ENCODE data around the gene HBE1. TPM values are rescaled to one million over a fixed set of nuclear protein-coding genes. Genes with fewer than 3 reads are reported as not detected.

The HBE1 gene
- total and polyA plus RNA-seq, 2 of the 8 experiments (the other 6 are each of a cell fraction or from before 2014, with no cell fraction given): 0.39 TPM; not detected in 1

DNA sequence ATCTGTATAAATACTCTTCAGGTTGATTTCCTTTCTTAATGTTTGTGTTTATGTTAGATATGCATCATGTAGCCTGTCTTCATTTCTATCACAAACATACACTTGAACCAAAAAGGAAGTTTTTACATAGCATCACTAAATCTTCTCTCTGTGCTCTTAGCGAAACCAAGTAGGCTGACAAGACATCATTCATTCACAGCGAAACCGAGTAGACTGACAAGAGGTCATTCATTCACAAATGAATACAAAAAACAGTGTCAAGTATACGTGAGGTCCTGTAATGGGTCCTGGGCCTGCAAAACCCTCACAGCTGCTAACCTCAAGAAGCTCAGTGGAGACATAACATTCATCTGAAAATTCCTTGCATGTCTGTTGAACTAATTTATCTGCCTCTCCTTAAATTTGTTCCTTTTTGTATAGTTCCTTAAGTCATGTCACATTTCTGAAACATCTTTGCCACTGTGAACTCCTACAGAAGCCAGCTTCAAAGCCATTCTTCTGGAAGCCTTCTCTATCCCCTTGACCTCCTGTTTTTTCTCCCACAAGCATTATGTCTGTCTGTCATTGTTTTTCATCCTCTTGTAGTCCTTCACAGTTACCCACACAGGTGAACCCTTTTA is 9.8 kb upstream of the HBE1 start:
- H3K4ac ChIP-seq (replicated peaks; ENCODE audit: insufficient read length, low read depth, low read length): no peak overlapping the region
- H3K9me3 ChIP-seq (ENCODE audit: insufficient read depth in 2 of 2, low read depth in 1 of 2, low read length in 1 of 2): no peaks in the 10 kb centered on the region
- no peak overlapping the region for H3K18ac ChIP-seq (ENCODE audit: extremely low read depth, low read length)
- FAIRE-seq (no peak), DNase-seq (ENCODE audit: low read depth in 1 of 2, low spot score in 2 of 2) (no peak)
- H4K91ac ChIP-seq (replicated peaks; ENCODE audit: insufficient read length, low read length): no peak overlapping the region
- no peaks in the 10 kb centered on the region; the same call in 1 of the 2 replicates for H3K23me2 ChIP-seq (ENCODE audit: low read depth, low read length)
- H4K20me1 ChIP-seq (replicated peaks in 1 of 2; ENCODE audit: control insufficient read depth in 1 of 2, insufficient read depth in 2 of 2, low read length in 2 of 2): no peaks in the 10 kb centered on the region
- 0 out of 2 replicates have a peak, but pooled peaks cover 2% of the 10 kb centered on the region for H3K79me1 ChIP-seq (ENCODE audit: low read depth, low read length)
- H2BK12ac ChIP-seq (ENCODE audit: low read depth, low read length): no peak overlapping the region
- H3K4me3 ChIP-seq (ENCODE audit: extremely low read depth in 1 of 4, insufficient read depth in 2 of 4, low read depth in 3 of 4, low read length in 4 of 4): no peak overlapping the region
- no peak overlapping the region for H4K8ac ChIP-seq (ENCODE audit: extremely low read depth, insufficient read depth, low read length)
- H2AK5ac ChIP-seq (ENCODE audit: low read depth, low read length): no peak overlapping the region
- no peaks in the 10 kb centered on the region for H3K27me3 ChIP-seq (replicated peaks in 1 of 4; ENCODE audit: control insufficient read depth in 3 of 4, extremely low read depth in 1 of 4, insufficient read depth in 3 of 4, low read length in 3 of 4)
- no peak overlapping the region for H3K9ac ChIP-seq (replicated peaks in 1 of 4; ENCODE audit: extremely low read depth in 1 of 4, low read depth in 3 of 4, low read length in 3 of 4)
- no peaks in the 10 kb centered on the region; a peak in 2 of 7 replicates for H3K4me1 ChIP-seq (replicated peaks in 1 of 4; ENCODE audit: control insufficient read depth in 3 of 4, insufficient read depth in 4 of 4, low read length in 3 of 4)
- no peak overlapping the region for H3K4me2 ChIP-seq (ENCODE audit: insufficient read depth in 1 of 2, low read depth in 2 of 2, low read length in 2 of 2)
- H3K56ac ChIP-seq (replicated peaks; ENCODE audit: insufficient read length, low read depth, low read length): no peak overlapping the region
- H3K79me2 ChIP-seq (ENCODE audit: control insufficient read depth in 1 of 2, insufficient read depth in 2 of 2, low read length in 2 of 2): no peaks in the 10 kb centered on the region
- no peak overlapping the region for H3K27ac ChIP-seq (ENCODE audit: low read depth, low read length)
- H3K14ac ChIP-seq (ENCODE audit: insufficient read length): no peak overlapping the region
- 87% methylated on average over 4 of the region's 4 CpGs; no CpG with 5 or more reads in 1 of the 2 experiments for WGBS, 2 experiments (ENCODE audit: extremely low coverage in 1 of 2, insufficient coverage in 1 of 2, insufficient read length in 1 of 2, insufficient replicate concordance in 2 of 2, low coverage in 1 of 2, low lambda C conversion rate in 2 of 2, missing lambda C conversion rate in 1 of 2)
- H3K23ac ChIP-seq (ENCODE audit: insufficient read length): no peak overlapping the region
- H2BK5ac ChIP-seq (ENCODE audit: low read depth, low read length): no peak overlapping the region
- no peak overlapping the region for H2BK120ac ChIP-seq (replicated peaks; ENCODE audit: low read depth, low read length)
- no peak overlapping the region for H2BK20ac ChIP-seq (ENCODE audit: low read length)
- ChIA-PET POLR2A (ENCODE audit: partially characterized antibody) (no interaction called here), CTCF (ENCODE audit: partially characterized antibody) (interaction anchor here (0.6 to 8.6 kb wide), 3 partner anchors 11 to 216 kb away, joined by 3 to 48 read pairs (median 3); no protein-coding TSS in a partner anchor)
- peak overlapping the region; percentile 33; the same call in 1 of the 2 replicates for H2AFZ ChIP-seq (ENCODE audit: low read length)
- H4K5ac ChIP-seq (ENCODE audit: insufficient read length, low read depth, low read length): no peak overlapping the region
- H2BK15ac ChIP-seq (ENCODE audit: low read length): no peak overlapping the region
- no peaks in the 10 kb centered on the region for H3K36me3 ChIP-seq (ENCODE audit: control insufficient read depth in 2 of 4, insufficient read depth in 4 of 4, low read length in 3 of 4)
- no peak for TF ChIP-seq CBX5 (IDR thresholded peaks at IDR 0.05; ENCODE audit: low read depth, low read length)
- TF ChIP-seq POU5F1 (IDR thresholded peaks at IDR 0.05; ENCODE audit: low read depth, low read length): no peak
- no peak for TF ChIP-seq RFX5 (IDR thresholded peaks at IDR 0.05; ENCODE audit: borderline replicate concordance, low read depth, low read length)
- no peak for TF ChIP-seq SP4 (IDR thresholded peaks at IDR 0.05; ENCODE audit: low read length)
- TF ChIP-seq POLR2AphosphoS5 (IDR thresholded peaks at IDR 0.05; ENCODE audit: low read depth, low read length): no peak
- no peak for TF ChIP-seq NANOG (IDR thresholded peaks at IDR 0.05; ENCODE audit: insufficient read depth, low read depth, low read length, poor library complexity, severe bottlenecking)
- no peak for TF ChIP-seq KDM1A (IDR thresholded peaks at IDR 0.05; ENCODE audit: borderline replicate concordance, low read length)
- no peak for TF ChIP-seq MAFK (IDR thresholded peaks at IDR 0.05; ENCODE audit: low read depth, low read length)
- no peak for TF ChIP-seq RXRA (IDR thresholded peaks at IDR 0.05; ENCODE audit: insufficient read depth, low read depth, low read length)
- TF ChIP-seq BACH1 (IDR thresholded peaks at IDR 0.05; ENCODE audit: low read length): no peak
- TF ChIP-seq FOSL1 (IDR thresholded peaks at IDR 0.05; ENCODE audit: insufficient read depth, low read depth, low read length): no peak
- no peak for TF ChIP-seq NRF1 (IDR thresholded peaks at IDR 0.05; ENCODE audit: low read depth, low read length)
- no peak for TF ChIP-seq CREB1 (IDR thresholded peaks at IDR 0.05)
- TF ChIP-seq TAF1 (IDR thresholded peaks at IDR 0.05; ENCODE audit: low read depth, low read length): no peak
- TF ChIP-seq JUND (IDR thresholded peaks at IDR 0.05; ENCODE audit: low read length): no peak

All from H1 (cell line).